MM.1S (cell line): ENCODE data around the gene C19orf38.

Experiments
- DNase-seq: peaks from one replicate; pipeline ENCODE4 v3.0.0-alpha.2; 2015
- H2AFZ ChIP-seq: fragments of 300-600 bp; sonication (generic); 2 replicates; pipeline ENCODE4 v1.6.0; 2016; ENCODE audit warnings: antibody characterized with exemption, low read length
- H3F3A ChIP-seq: fragments of 300-600 bp; sonication (generic); 2 replicates; pipeline ENCODE4 v1.6.1; 2016; ENCODE audit warnings: mild to moderate bottlenecking, antibody characterized with exemption, low read length, moderate library complexity, mixed read lengths; ENCODE audit not compliant: insufficient read depth
- H3K27ac ChIP-seq: fragments of 300-600 bp; sonication (generic); 2 replicates; pipeline ENCODE4 v1.5.1; 2016; ENCODE audit warnings: mild to moderate bottlenecking, low read length
- H3K27me3 ChIP-seq: fragments of 300-600 bp; sonication (generic); replicated peaks from 2 replicates; pipeline ENCODE4 v1.6.0; 2016; ENCODE audit warnings: low read length; ENCODE audit not compliant: insufficient read depth
- H3K36me3 ChIP-seq: fragments of 300-600 bp; sonication (generic); replicated peaks from 2 replicates; pipeline ENCODE4 v1.6.1; 2016; ENCODE audit warnings: mild to moderate bottlenecking, low read length, mixed read lengths; ENCODE audit not compliant: insufficient read depth
- H3K4me1 ChIP-seq: fragments of 300-600 bp; sonication (generic); 2 replicates; pipeline ENCODE4 v1.6.1; 2016; ENCODE audit warnings: low read length, mixed read lengths
- H3K4me2 ChIP-seq: fragments of 300-600 bp; sonication (generic); 2 replicates; pipeline ENCODE4 v1.6.0; 2016; ENCODE audit warnings: low read depth, low read length
- H3K4me3 ChIP-seq: fragments of 300-600 bp; sonication (generic); 2 replicates; pipeline ENCODE4 v1.5.1; 2016; ENCODE audit warnings: low read length, mixed read lengths
- H3K79me2 ChIP-seq: fragments of 300-600 bp; sonication (generic); 2 replicates; pipeline ENCODE4 v1.6.1; 2016; ENCODE audit warnings: mixed run types, low read length, mixed read lengths
- H3K9ac ChIP-seq: fragments of 300-600 bp; sonication (generic); 2 replicates; pipeline ENCODE4 v1.6.1; 2016; ENCODE audit warnings: low read length, mixed read lengths
- H3K9me2 ChIP-seq: fragments of 300-600 bp; sonication (generic); replicated peaks from 2 replicates; pipeline ENCODE4 v1.6.1; 2016; ENCODE audit warnings: mild to moderate bottlenecking, low read length, mixed read lengths; ENCODE audit not compliant: insufficient read depth
- H3K9me3 ChIP-seq: fragments of 300-600 bp; sonication (generic); replicated peaks from 2 replicates; pipeline ENCODE4 v1.6.1; 2016; ENCODE audit warnings: mild to moderate bottlenecking, low read length, mixed read lengths; ENCODE audit not compliant: insufficient read depth
- H4K20me1 ChIP-seq: fragments of 300-600 bp; sonication (generic); 2 replicates; pipeline ENCODE4 v1.6.1; 2016; ENCODE audit warnings: mild to moderate bottlenecking, low read length, moderate library complexity, mixed read lengths; ENCODE audit not compliant: insufficient read depth
- CTCF ChIP-seq: fragments of 300-600 bp; sonication (generic); IDR thresholded peaks from 2 replicates; pipeline ENCODE4 v1.5.1; 2016; ENCODE audit warnings: antibody characterized with exemption, low read length, mixed read lengths
- EZH2 ChIP-seq: fragments of 300-600 bp; sonication (generic); optimal IDR thresholded peaks from 2 replicates; pipeline ENCODE3; 2017; ENCODE audit warnings: low read depth, mild to moderate bottlenecking, antibody characterized with exemption, low read length, mixed read lengths
- EZH2phosphoT487 ChIP-seq: fragments of 300-600 bp; sonication (generic); IDR thresholded peaks from 2 replicates; pipeline ENCODE4 v1.6.1; 2018; ENCODE audit warnings: antibody characterized with exemption, low read length

C19orf38 gene, protein sequence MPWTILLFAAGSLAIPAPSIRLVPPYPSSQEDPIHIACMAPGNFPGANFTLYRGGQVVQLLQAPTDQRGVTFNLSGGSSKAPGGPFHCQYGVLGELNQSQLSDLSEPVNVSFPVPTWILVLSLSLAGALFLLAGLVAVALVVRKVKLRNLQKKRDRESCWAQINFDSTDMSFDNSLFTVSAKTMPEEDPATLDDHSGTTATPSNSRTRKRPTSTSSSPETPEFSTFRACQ

DNA sequence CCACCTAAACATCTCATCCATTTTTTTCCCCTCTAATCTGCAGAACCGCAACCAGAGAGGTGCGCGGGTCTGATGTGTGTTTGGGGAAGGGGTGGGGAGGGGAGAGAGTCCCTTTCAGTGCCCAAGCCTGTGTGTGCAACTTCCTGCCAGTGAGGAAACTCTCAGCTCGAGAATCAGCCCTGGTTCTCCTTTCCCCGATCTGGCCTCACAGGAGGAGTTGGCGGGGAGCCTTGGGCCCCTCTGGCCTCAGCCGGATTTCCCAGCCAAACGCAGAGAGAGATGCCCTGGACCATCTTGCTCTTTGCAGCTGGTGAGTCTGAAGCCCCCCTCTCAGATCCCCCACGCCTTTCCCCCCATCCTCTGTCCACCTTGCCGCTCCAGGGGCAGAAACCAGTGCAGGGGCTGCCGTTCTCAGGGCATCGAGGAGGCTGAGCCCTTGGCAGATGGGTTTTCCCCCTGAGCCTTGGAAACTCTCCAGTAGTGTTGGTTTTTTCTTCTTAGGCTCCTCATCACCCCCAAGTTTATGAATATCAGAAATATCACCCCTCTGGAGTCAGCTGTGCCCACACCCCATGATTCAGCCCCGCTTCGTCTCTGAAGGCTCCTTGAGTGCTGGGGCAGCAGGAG, at the start of gene C19orf38:
C19orf38 (plus strand) TSS at position 186 of the 627 bp plus-strand sequence; CDS start at position 280, 94 bp downstream.
- Histone ChIP-seq H3K4me2 (no peak within 1 kb of the TSS), H3K36me3 (no peaks in the 10 kb centered on the region), H3F3A (no peaks in the 10 kb centered on the region), H3K27me3 (0 out of 2 replicates have a peak, but pooled peaks cover 5% of the 10 kb centered on the region), H2AFZ (no peak within 1 kb of the TSS), H4K20me1 (no peaks in the 10 kb centered on the region), H3K4me1 (no peaks in the 10 kb centered on the region), H3K9me3 (no peaks in the 10 kb centered on the region), H3K4me3 (no peak within 1 kb of the TSS), H3K9me2 (no peaks in the 10 kb centered on the region), H3K27ac (no peak within 1 kb of the TSS), H3K79me2 (no peaks in the 10 kb centered on the region), H3K9ac (no peak within 1 kb of the TSS)
- no peak for DNase-seq
- TF ChIP-seq EZH2phosphoT487 (no peak), EZH2 (no peak), CTCF (no peak)

DNA sequence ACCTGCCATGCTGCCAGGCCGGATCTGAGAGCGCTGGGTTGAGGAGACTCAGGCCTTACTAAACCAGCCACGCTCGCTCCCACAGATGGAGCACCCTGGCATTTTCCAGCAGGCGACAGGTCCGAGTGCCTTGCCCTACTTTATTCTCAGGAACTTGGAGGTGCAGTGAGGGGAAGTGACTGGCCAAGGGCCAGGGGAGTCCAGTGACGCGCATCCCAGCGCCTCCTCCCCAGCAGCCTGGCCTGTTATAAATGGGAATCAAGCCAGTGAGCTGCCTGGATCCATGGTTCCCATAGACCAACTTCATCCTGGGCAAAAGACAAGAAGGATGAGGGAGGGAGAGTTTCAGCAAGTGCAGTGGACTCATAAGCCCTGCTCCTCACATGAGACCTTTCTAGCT, 47.7 kb upstream of the C19orf38 start:
- Histone ChIP-seq H3K9me3 (no peaks in the 10 kb centered on the region), H3K9me2 (no peaks in the 10 kb centered on the region), H4K20me1 (no peaks in the 10 kb centered on the region), H3K27ac (no peak overlapping the region), H3K4me3 (no peak overlapping the region), H3K36me3 (no peaks in the 10 kb centered on the region), H3K4me2 (no peak overlapping the region), H3K79me2 (no peaks in the 10 kb centered on the region), H2AFZ (no peak overlapping the region), H3F3A (no peaks in the 10 kb centered on the region), H3K4me1 (no peaks in the 10 kb centered on the region), H3K9ac (no peak overlapping the region), H3K27me3 (no peaks in the 10 kb centered on the region)
- DNase-seq = no peak
- TF ChIP-seq CTCF (no peak), EZH2 (no peak), EZH2phosphoT487 (no peak)

GRCh38 chr19:10802479-10802878, 45.7 kb upstream of the C19orf38 start:
- H3K9ac ChIP-seq = no peak overlapping the region

More at GRCh38 chr19:10802479-10802878, 45.7 kb upstream of the C19orf38 start:
- DNase-seq = no peak
- Histone ChIP-seq H2AFZ (no peak overlapping the region), H3K4me1 (no peaks in the 10 kb centered on the region), H3K9me3 (no peaks in the 10 kb centered on the region), H3K36me3 (no peaks in the 10 kb centered on the region), H4K20me1 (no peaks in the 10 kb centered on the region), H3K9me2 (no peaks in the 10 kb centered on the region), H3K4me3 (no peak overlapping the region), H3K4me2 (no peak overlapping the region), H3K27ac (no peak overlapping the region), H3K27me3 (no peaks in the 10 kb centered on the region), H3F3A (no peaks in the 10 kb centered on the region), H3K79me2 (no peaks in the 10 kb centered on the region)
- TF ChIP-seq CTCF = no peak
- no peak for TF ChIP-seq EZH2
- TF ChIP-seq EZH2phosphoT487 = no peak
